Measurements from ENCODE around the gene STAB1.

The STAB1 gene

DNA sequence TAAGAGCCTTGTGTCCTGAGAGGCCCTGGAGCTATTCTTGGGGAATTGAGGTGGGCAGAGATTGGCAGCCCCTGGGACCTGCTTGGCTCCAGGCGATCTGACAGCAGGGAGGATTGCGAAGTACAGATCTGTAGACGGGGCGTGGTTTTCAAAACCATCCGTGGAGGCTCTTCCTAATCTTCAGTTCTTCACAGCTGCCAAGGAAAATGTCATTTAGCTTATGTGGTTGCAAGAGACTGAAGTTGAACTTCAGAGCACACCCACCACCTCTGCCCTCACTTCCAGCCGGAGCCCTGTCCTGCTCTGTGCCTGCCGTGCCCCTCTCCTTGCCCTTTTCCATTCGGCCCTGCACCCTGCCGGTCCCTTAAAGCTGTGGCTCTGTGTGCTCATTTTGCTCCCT, 26.8 kb upstream of the STAB1 start:
- Histone ChIP-seq H3K4me1 (ENCODE audit: control insufficient read depth, insufficient read depth, low read length) (peaks cover 14% of the 10 kb centered on the region), H3K9ac (ENCODE audit: low read length in 2 of 2) (no peak overlapping the region), H3K27ac (ENCODE audit: low read length) (no peak overlapping the region), H3K36me3 (ENCODE audit: control insufficient read depth in 2 of 2, insufficient read depth in 2 of 2, low read length in 2 of 2) (peaks cover 16 to 39% of the 10 kb centered on the region in 2 donors), H3K27me3 (ENCODE audit: control insufficient read depth in 1 of 2, insufficient read depth in 2 of 2, low read length in 2 of 2) (no peaks in the 10 kb centered on the region), H3K9me3 (ENCODE audit: control insufficient read depth in 2 of 2, low read length in 2 of 2) (no peaks in the 10 kb centered on the region), H3K4me3 (ENCODE audit: low read length in 2 of 2) (no peak overlapping the region)

DNA sequence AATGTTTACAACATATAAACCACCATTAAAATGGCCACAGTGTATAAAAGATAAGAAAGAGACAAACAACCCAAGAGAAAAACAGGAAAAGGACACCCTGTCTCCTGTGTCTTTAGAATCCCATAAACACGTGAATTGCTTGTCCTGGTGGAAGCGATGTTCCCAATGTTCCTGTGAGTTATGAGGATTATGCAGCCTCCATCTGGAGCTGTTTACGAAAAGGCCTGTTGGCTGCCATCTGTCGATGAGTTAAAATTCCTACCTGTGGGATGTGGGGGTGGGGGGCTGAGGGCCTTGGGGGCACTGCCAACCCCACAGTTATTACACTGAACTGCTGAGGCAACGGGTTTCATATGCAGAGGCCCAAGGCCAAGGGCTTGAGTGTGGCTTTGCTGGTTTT, 26.1 kb upstream of the STAB1 start:
- Histone ChIP-seq H3K4me1 (ENCODE audit: control insufficient read depth, insufficient read depth, low read length) (peaks cover 14% of the 10 kb centered on the region), H3K27ac (ENCODE audit: low read length) (no peak overlapping the region), H3K36me3 (ENCODE audit: control insufficient read depth in 2 of 2, insufficient read depth in 2 of 2, low read length in 2 of 2) (peaks cover 22 to 45% of the 10 kb centered on the region in 2 donors), H3K9me3 (ENCODE audit: control insufficient read depth in 2 of 2, low read length in 2 of 2) (no peaks in the 10 kb centered on the region), H3K9ac (ENCODE audit: low read length in 2 of 2) (no peak overlapping the region), H3K27me3 (ENCODE audit: control insufficient read depth in 1 of 2, insufficient read depth in 2 of 2, low read length in 2 of 2) (no peaks in the 10 kb centered on the region), H3K4me3 (ENCODE audit: low read length in 2 of 2) (no peak overlapping the region)

DNA sequence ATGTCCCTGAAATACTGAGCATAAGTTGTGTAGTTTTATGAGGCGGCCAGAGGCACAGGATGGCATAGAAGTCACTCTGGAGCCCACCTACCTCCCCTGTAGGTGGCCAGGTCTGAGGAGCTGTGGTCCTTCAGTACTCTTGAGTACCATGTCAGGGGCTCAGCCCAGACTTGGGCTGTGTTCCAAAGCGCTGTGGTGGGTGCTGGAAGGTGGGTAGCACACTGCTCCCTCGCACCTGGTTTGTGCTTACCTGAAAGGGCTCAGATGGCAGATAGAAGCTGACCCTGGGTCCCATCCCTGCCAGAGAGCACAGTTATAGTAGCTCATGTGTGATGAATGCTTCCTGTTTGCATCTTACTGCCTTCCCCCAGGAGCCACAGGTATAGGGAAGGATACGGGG, 24.2 kb upstream of the STAB1 start:
- Histone ChIP-seq H3K36me3 (ENCODE audit: control insufficient read depth in 2 of 2, insufficient read depth in 2 of 2, low read length in 2 of 2) (peaks cover 24 to 50% of the 10 kb centered on the region in 2 donors), H3K9ac (ENCODE audit: low read length in 2 of 2) (no peak overlapping the region), H3K27ac (ENCODE audit: low read length) (no peak overlapping the region), H3K9me3 (ENCODE audit: control insufficient read depth in 2 of 2, low read length in 2 of 2) (no peaks in the 10 kb centered on the region), H3K4me1 (ENCODE audit: control insufficient read depth, insufficient read depth, low read length) (peaks cover 14% of the 10 kb centered on the region), H3K4me3 (ENCODE audit: low read length in 2 of 2) (no peak overlapping the region), H3K27me3 (ENCODE audit: control insufficient read depth in 1 of 2, insufficient read depth in 2 of 2, low read length in 2 of 2) (no peaks in the 10 kb centered on the region)

DNA sequence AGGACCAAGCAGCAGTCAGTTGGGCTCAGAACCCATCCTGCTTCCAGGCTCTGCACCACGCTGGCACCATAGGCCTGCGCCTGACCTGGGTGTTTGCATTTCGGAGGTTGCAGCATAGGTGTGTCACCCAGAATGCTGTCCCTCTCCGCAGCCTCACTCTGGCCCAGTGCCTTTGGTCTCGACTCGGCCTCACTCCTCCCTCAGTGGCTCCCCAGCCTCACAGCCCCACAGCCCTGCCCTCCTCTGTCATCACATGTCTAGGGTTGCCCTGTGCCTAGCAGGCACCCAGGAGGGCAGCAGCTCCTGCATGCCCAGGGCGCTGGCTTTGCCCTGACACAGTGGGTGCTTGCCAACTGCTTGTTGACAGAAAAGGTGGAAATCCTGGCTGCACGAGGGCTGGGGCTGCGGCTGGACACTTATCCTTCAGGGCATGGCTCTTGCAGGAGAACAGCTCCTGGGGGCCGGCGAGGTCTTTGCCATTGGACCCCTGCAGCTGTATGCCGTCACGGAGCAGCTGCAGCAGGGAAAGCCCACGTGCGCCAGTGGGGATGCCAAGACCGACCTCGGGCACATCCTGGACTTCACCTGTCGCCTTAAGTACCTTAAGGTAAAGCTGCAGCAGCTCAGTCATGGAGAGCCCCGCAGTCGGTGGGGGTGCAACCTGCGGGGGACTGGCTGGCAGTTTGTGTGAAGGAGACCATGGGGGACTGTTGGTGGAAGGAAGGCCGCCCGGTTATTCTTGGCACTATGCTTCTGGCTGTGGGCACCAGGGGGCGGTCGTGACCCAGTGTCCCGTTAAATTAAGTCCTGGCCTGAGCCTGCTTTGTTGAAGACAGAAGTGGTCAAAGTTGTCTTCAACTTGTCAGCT, 23.5 kb upstream of the STAB1 start:
- no peaks in the 10 kb centered on the region for H3K9me3 ChIP-seq (ENCODE audit: control insufficient read depth in 2 of 2, low read length in 2 of 2)
- peaks cover 14% of the 10 kb centered on the region for H3K4me1 ChIP-seq (ENCODE audit: control insufficient read depth, insufficient read depth, low read length)
- no peak overlapping the region for H3K9ac ChIP-seq (ENCODE audit: low read length in 2 of 2)
- no peak overlapping the region for H3K27ac ChIP-seq (ENCODE audit: low read length)
- peaks cover 29 to 55% of the 10 kb centered on the region in 2 donors for H3K36me3 ChIP-seq (ENCODE audit: control insufficient read depth in 2 of 2, insufficient read depth in 2 of 2, low read length in 2 of 2)
- no peaks in the 10 kb centered on the region for H3K27me3 ChIP-seq (ENCODE audit: control insufficient read depth in 1 of 2, insufficient read depth in 2 of 2, low read length in 2 of 2)
- no peak overlapping the region for H3K4me3 ChIP-seq (ENCODE audit: low read length in 2 of 2)

DNA sequence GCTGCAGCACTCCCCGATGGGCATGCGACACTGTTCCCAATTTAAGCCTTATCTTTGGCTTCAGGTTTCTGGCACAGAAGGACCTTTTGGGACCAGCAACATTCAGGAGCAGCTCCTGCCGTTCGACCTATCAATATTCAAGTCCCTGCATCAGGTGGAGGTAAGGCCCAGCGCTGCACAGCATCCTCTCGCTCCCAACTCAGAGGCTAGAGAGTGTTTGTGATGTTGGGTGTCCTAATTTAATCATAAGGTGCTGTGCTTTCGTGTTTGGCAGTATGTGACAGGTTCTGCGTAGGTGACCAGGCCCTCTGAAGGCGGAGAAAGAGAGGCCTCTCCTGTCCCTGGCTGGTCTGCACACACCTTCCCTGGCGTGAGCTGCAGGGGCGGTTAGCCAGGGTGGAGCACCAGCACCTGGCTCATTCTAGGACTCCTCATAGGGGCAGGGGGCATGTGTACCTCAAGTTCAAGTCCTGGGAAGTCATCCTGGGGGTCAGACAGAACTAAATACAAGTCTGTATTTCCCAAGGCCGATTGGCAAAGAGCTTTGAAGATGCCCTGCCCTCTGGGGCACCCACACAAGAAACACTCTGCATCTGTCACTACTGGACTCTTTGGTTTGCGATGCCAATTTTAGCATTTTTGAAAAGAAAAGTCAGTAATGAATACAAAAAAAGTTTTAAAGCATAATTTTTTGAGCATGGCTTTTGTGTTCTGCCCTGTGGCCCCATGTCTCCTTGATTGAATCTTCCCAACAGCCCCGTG, 22.7 kb upstream of the STAB1 start:
- Histone ChIP-seq H3K27ac (ENCODE audit: low read length) (no peak overlapping the region), H3K27me3 (ENCODE audit: control insufficient read depth in 1 of 2, insufficient read depth in 2 of 2, low read length in 2 of 2) (no peaks in the 10 kb centered on the region)

DNA sequence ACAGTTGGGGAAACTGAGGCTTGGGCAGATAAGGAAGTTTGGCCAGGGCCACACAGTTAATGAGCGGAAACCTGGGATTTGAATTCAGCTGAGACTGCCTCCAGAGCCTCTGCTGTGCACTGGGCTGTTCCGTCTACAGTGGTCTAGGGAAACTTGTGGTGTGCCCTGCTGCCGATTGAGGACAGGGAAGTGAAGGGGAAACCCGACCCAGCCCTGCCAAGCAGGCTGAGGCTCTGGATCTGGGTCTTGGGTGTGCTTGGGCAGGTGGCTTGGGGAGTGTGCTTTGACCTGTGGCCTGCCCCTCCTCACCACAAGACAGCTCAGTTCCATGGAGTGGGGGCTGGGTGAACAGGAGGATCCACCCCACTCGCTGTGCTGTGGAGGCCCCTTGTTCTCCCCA, 22.1 kb upstream of the STAB1 start:
- Histone ChIP-seq H3K9ac (ENCODE audit: low read length in 2 of 2) (no peak overlapping the region), H3K9me3 (ENCODE audit: control insufficient read depth in 2 of 2, low read length in 2 of 2) (no peaks in the 10 kb centered on the region), H3K36me3 (ENCODE audit: control insufficient read depth in 2 of 2, insufficient read depth in 2 of 2, low read length in 2 of 2) (peaks cover 37 to 68% of the 10 kb centered on the region in 2 donors), H3K4me1 (ENCODE audit: control insufficient read depth, insufficient read depth, low read length) (peaks cover 14% of the 10 kb centered on the region), H3K27ac (ENCODE audit: low read length) (no peak overlapping the region), H3K27me3 (ENCODE audit: control insufficient read depth in 1 of 2, insufficient read depth in 2 of 2, low read length in 2 of 2) (no peaks in the 10 kb centered on the region), H3K4me3 (ENCODE audit: low read length in 2 of 2) (no peak overlapping the region)

More for the DNA sequence above, 22.7 kb upstream of the STAB1 start:
- no peak overlapping the region for H3K9ac ChIP-seq (ENCODE audit: low read length in 2 of 2)
- H3K36me3 ChIP-seq (ENCODE audit: control insufficient read depth in 2 of 2, insufficient read depth in 2 of 2, low read length in 2 of 2): peaks cover 31 to 62% of the 10 kb centered on the region in 2 donors
- H3K9me3 ChIP-seq (ENCODE audit: control insufficient read depth in 2 of 2, low read length in 2 of 2): no peaks in the 10 kb centered on the region
- H3K4me3 ChIP-seq (ENCODE audit: low read length in 2 of 2): no peak overlapping the region
- H3K4me1 ChIP-seq (ENCODE audit: control insufficient read depth, insufficient read depth, low read length): peaks cover 14% of the 10 kb centered on the region

DNA sequence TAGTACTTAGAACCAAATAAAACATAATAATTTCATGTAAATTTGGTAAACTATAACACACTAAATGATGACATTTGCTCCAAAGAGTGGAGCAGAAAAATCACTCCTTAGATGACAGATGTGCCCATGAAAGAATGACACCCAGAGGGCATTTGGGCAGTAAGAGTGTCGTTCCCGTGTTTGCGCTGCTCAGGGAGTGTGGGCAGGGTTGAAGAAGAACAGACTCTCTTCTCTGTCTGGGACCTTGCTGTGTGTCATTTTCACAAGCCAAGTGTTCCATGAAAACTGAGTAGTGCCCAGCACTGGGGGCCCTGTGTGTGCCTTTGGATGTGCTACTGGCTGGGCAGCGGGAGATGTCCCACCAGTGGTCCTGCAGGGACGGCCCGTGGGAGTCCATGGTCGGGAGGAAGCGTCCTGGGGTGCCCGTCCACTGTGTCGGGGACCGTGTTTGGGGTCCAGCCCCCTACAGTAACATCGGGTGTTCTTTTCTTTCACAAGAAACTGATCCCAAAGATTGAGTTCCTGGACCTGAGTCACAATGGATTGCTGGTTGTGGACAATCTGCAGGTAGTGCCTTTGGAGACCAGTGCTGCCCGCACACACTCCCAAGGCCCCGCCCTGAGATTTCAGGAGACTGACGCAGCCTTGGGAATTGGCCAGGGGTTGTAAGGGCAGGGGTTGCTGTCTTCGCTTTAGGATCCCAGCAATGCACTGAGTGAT, 17.9 kb upstream of the STAB1 start:
- peaks cover 2% of the 10 kb centered on the region for H3K4me1 ChIP-seq (ENCODE audit: control insufficient read depth, insufficient read depth, low read length)
- peaks cover 70 to 87% of the 10 kb centered on the region in 2 donors for H3K36me3 ChIP-seq (ENCODE audit: control insufficient read depth in 2 of 2, insufficient read depth in 2 of 2, low read length in 2 of 2)

DNA sequence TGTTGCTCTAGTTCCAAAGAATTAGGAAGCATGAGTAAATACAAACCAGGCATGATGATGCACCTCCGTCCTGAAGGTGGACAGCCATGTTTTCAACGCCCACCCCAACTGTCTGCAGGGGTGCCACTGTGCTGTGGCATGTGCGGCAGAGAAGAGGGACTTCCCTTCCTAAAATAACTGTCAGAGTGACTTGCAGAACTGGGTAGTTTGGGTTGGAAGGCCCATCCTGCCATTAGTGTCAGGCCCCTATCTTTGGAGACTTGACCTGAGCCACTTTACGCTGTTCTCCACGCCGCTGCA, 17.4 kb upstream of the STAB1 start:
- Histone ChIP-seq H3K9ac (ENCODE audit: low read length in 2 of 2) (no peak overlapping the region), H3K4me1 (ENCODE audit: control insufficient read depth, insufficient read depth, low read length) (no peaks in the 10 kb centered on the region), H3K36me3 (ENCODE audit: control insufficient read depth in 2 of 2, insufficient read depth in 2 of 2, low read length in 2 of 2) (peaks cover 67 to 90% of the 10 kb centered on the region in 2 donors), H3K27ac (ENCODE audit: low read length) (no peak overlapping the region), H3K9me3 (ENCODE audit: control insufficient read depth in 2 of 2, low read length in 2 of 2) (no peaks in the 10 kb centered on the region), H3K27me3 (ENCODE audit: control insufficient read depth in 1 of 2, insufficient read depth in 2 of 2, low read length in 2 of 2) (no peaks in the 10 kb centered on the region), H3K4me3 (ENCODE audit: low read length in 2 of 2) (no peak overlapping the region)

More for the DNA sequence above, 17.9 kb upstream of the STAB1 start:
- Histone ChIP-seq H3K4me3 (ENCODE audit: low read length in 2 of 2) (no peak overlapping the region), H3K9me3 (ENCODE audit: control insufficient read depth in 2 of 2, low read length in 2 of 2) (no peaks in the 10 kb centered on the region), H3K27ac (ENCODE audit: low read length) (no peak overlapping the region), H3K9ac (ENCODE audit: low read length in 2 of 2) (no peak overlapping the region), H3K27me3 (ENCODE audit: control insufficient read depth in 1 of 2, insufficient read depth in 2 of 2, low read length in 2 of 2) (no peaks in the 10 kb centered on the region)

DNA sequence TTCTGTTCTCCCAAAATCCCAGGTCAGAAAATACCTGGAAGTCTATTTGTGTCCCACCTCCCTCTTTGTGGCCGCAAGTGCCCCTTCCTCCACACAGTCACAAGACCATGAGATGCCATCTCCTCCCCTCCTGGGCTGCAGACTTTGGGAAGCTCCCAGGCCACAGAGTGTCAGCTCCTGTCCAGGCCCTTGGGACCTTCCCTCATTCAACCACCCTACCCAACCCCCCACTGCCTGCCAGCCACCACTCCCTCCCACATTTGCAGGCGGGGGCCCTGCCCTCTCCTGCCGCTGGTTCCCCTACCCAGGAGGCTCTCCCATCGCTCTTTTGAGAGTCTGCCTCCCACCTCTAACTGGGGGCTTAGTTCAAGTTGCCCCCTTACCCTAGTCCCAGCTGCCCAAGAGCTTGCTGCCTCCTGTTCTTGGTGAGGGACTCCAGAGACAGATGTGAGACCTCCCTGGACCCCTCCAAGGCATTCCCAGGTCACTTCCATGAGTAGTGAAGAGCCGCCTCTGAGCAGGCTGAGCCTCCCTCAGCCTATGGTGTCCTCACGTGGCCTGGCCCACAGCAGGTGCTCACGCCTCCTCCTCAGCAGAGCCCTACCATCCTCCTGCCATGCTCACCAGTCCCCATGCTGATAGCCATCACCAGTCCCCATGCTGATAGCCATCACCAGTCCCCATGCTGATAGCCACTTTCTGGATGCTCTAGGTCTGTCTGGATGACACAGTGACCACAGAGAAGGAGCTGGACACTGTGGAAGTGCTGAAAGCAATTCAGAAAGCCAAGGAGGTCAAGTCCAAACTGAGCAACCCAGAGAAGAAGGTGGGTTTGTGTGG, 15.9 kb upstream of the STAB1 start:
- Histone ChIP-seq H3K27ac (ENCODE audit: low read length) (no peak overlapping the region), H3K9ac (ENCODE audit: low read length in 2 of 2) (no peak overlapping the region), H3K36me3 (ENCODE audit: control insufficient read depth in 2 of 2, insufficient read depth in 2 of 2, low read length in 2 of 2) (peaks cover 54 to 79% of the 10 kb centered on the region in 2 donors), H3K9me3 (ENCODE audit: control insufficient read depth in 2 of 2, low read length in 2 of 2) (no peaks in the 10 kb centered on the region), H3K4me3 (ENCODE audit: low read length in 2 of 2) (no peak overlapping the region), H3K27me3 (ENCODE audit: control insufficient read depth in 1 of 2, insufficient read depth in 2 of 2, low read length in 2 of 2) (no peaks in the 10 kb centered on the region), H3K4me1 (ENCODE audit: control insufficient read depth, insufficient read depth, low read length) (peaks cover 12% of the 10 kb centered on the region)

Data from stomach smooth muscle (tissue), 2 donors.